ENCODE data around the gene CD1B. TPM values are rescaled to one million over a fixed set of nuclear protein-coding genes. Genes with fewer than 3 reads are reported as not detected.

The CD1B gene
- total RNA-seq, 1 donor from 2014 or later = not detected

GRCh38 chr1:158328426-158328825 lies 2.9 kb downstream of the CD1B start:
- Mint-ChIP-seq H3K36me3 (no peaks in the 10 kb centered on the region), H3K9me3 (no peaks in the 10 kb centered on the region), H3K4me3 (no peak overlapping the region), H3K27ac (no peak overlapping the region), H3K27me3 (ENCODE audit: insufficient read depth, low read depth) (no peaks in the 10 kb centered on the region), H3K4me1 (no peaks in the 10 kb centered on the region)
- no peak for TF ChIP-seq EZH2phosphoT487 (IDR thresholded peaks at IDR 0.05)
- no peak for TF ChIP-seq CTCF (IDR thresholded peaks at IDR 0.05)
- TF ChIP-seq EZH2 (IDR thresholded peaks at IDR 0.05) = no peak
- Histone ChIP-seq H3K27me3 (no peaks in the 10 kb centered on the region), H2AFZ (replicated peaks) (no peak overlapping the region), H3K79me2 (ENCODE audit: low read depth) (no peaks in the 10 kb centered on the region), H3K4me1 (no peaks in the 10 kb centered on the region), H3F3A (ENCODE audit: low read depth) (no peaks in the 10 kb centered on the region), H3K27ac (no peak overlapping the region), H3K9ac (no peak overlapping the region), H3K9me3 (ENCODE audit: low read depth) (no peaks in the 10 kb centered on the region), H3K4me2 (no peak overlapping the region), H4K20me1 (ENCODE audit: low read depth) (no peaks in the 10 kb centered on the region), H3K4me3 (no peak overlapping the region), H3K36me3 (no peaks in the 10 kb centered on the region)
- DNase-seq (ENCODE audit: low spot score) = no peak

GRCh38 chr1:158327481-158327880 lies 3.9 kb downstream of the CD1B start:
- Mint-ChIP-seq H3K4me1 (no peaks in the 10 kb centered on the region), H3K27ac (no peak overlapping the region), H3K4me3 (no peak overlapping the region), H3K9me3 (peaks cover 3% of the 10 kb centered on the region), H3K36me3 (no peaks in the 10 kb centered on the region), H3K27me3 (ENCODE audit: insufficient read depth, low read depth) (no peaks in the 10 kb centered on the region)
- H3F3A ChIP-seq (ENCODE audit: low read depth) = no peaks in the 10 kb centered on the region
- H3K4me2 ChIP-seq = no peak overlapping the region
- no peaks in the 10 kb centered on the region for H3K36me3 ChIP-seq
- no peaks in the 10 kb centered on the region for H3K4me1 ChIP-seq
- no peak overlapping the region for H3K4me3 ChIP-seq
- H3K27ac ChIP-seq = no peak overlapping the region
- H4K20me1 ChIP-seq (ENCODE audit: low read depth) = no peaks in the 10 kb centered on the region
- no peaks in the 10 kb centered on the region for H3K9me3 ChIP-seq (ENCODE audit: low read depth)
- no peak for DNase-seq (ENCODE audit: low spot score)
- H3K79me2 ChIP-seq (ENCODE audit: low read depth) = no peaks in the 10 kb centered on the region
- H2AFZ ChIP-seq (replicated peaks) = no peak overlapping the region
- H3K9ac ChIP-seq = no peak overlapping the region
- TF ChIP-seq CTCF (IDR thresholded peaks at IDR 0.05) (no peak), EZH2phosphoT487 (IDR thresholded peaks at IDR 0.05) (no peak), EZH2 (IDR thresholded peaks at IDR 0.05) (no peak)
- no peaks in the 10 kb centered on the region for H3K27me3 ChIP-seq

GRCh38 chr1:158324395-158324794 lies 6.9 kb downstream of the CD1B start:
- Mint-ChIP-seq H3K27me3 (ENCODE audit: insufficient read depth, low read depth) (no peaks in the 10 kb centered on the region), H3K36me3 (no peaks in the 10 kb centered on the region), H3K4me3 (no peak overlapping the region), H3K9me3 (peaks cover 6% of the 10 kb centered on the region), H3K4me1 (no peaks in the 10 kb centered on the region), H3K27ac (no peak overlapping the region)
- Histone ChIP-seq H4K20me1 (ENCODE audit: low read depth) (no peaks in the 10 kb centered on the region), H2AFZ (replicated peaks) (no peak overlapping the region), H3K4me1 (no peaks in the 10 kb centered on the region), H3K9me3 (ENCODE audit: low read depth) (no peaks in the 10 kb centered on the region), H3F3A (ENCODE audit: low read depth) (no peaks in the 10 kb centered on the region), H3K36me3 (no peaks in the 10 kb centered on the region), H3K27me3 (no peaks in the 10 kb centered on the region), H3K9ac (no peak overlapping the region), H3K27ac (no peak overlapping the region), H3K4me2 (no peak overlapping the region), H3K4me3 (no peak overlapping the region), H3K79me2 (ENCODE audit: low read depth) (no peaks in the 10 kb centered on the region)
- no peak for TF ChIP-seq EZH2 (IDR thresholded peaks at IDR 0.05)
- TF ChIP-seq CTCF (IDR thresholded peaks at IDR 0.05) = no peak
- TF ChIP-seq EZH2phosphoT487 (IDR thresholded peaks at IDR 0.05) = no peak
- DNase-seq (ENCODE audit: low spot score) = no peak
